Calu3 (cell line): ENCODE measurements around the gene RHOBTB1. TPM values are rescaled to one million over a fixed set of nuclear protein-coding genes. Genes with fewer than 3 reads are reported as not detected.

Experiments
- BruUV-seq: library from RNA; stranded (reverse); fragments of 400-500 nt; replicated peaks from 2 replicates; lab custom pipeline; 2021; lab: Mats Ljungman, UMichigan
- CTCF ChIA-PET: fragments of 300-600 bp; sonication (Branson Sonifier 250); formaldehyde crosslinking; loops from one replicate; lab custom pipeline; 2022; ENCODE audit warnings: antibody characterized with exemption; lab: Charles Lee
- DNase-seq: peaks from one replicate; pipeline ENCODE4 v3.0.0; 2022
- H3K27ac Mint-ChIP-seq: one replicate; pipeline ENCODE4 v1.8.0; 2022; ENCODE audit warnings: mixed read lengths; ENCODE audit not compliant: unreplicated experiment
- H3K27me3 Mint-ChIP-seq: one replicate; pipeline ENCODE4 v1.8.0; 2022; ENCODE audit warnings: mixed read lengths; ENCODE audit not compliant: unreplicated experiment
- H3K36me3 Mint-ChIP-seq: one replicate; pipeline ENCODE4 v1.8.0; 2022; ENCODE audit warnings: mild to moderate bottlenecking, moderate library complexity, mixed read lengths; ENCODE audit not compliant: insufficient read depth, unreplicated experiment
- H3K4me1 Mint-ChIP-seq: one replicate; pipeline ENCODE4 v1.8.0; 2022; ENCODE audit warnings: mild to moderate bottlenecking, low read depth, mixed read lengths; ENCODE audit not compliant: unreplicated experiment
- H3K4me3 Mint-ChIP-seq: one replicate; pipeline ENCODE4 v1.8.0; 2022; ENCODE audit warnings: mild to moderate bottlenecking, low read depth, moderate library complexity, mixed read lengths; ENCODE audit not compliant: unreplicated experiment
- H3K9me3 Mint-ChIP-seq: one replicate; pipeline ENCODE4 v1.8.0; 2022; ENCODE audit warnings: low read depth, mixed read lengths; ENCODE audit not compliant: unreplicated experiment
- intact Hi-C: fragments of 100-400 bp; cut with micrococcal nuclease; formaldehyde crosslinking; loops from one replicate; pipeline ENCODE4 v1.10.0; 2022; ENCODE audit not compliant: unreplicated experiment
- total RNA-seq: library from RNA; stranded (reverse); gene quantifications from 2 replicates; pipeline ENCODE4 v1.2.3, GENCODE V29; 2022
- TF ChIP-seq, protein P1 (sequence below): fragments of 200-600 bp; IDR thresholded peaks from one replicate; pipeline ENCODE4 v1.8.0; 2022; ENCODE audit warnings: antibody characterized with exemption; ENCODE audit not compliant: unreplicated experiment

The RHOBTB1 gene
- total RNA-seq, 1 experiment from 2014 or later = 9.8 TPM

- H3K4me1 Mint-ChIP-seq = peaks cover 68% of the 10 kb centered on the region
Measured at GRCh38 chr10:60978287-60979115, 34.5 kb upstream of the RHOBTB1 start.

GRCh38 chr10:60977161-60978122 lies 33.5 kb upstream of the RHOBTB1 start:
- H3K9me3 Mint-ChIP-seq = peaks cover 5% of the 10 kb centered on the region
- BruUV-seq = no TSS peak
- intact Hi-C loops = loop anchor here (1.0 to 5.0 kb wide), 3 partner anchors 13 to 305 kb away; no protein-coding TSS in a partner anchor
- H3K27me3 Mint-ChIP-seq = no peaks in the 10 kb centered on the region
- TF ChIP-seq, protein P1, sequence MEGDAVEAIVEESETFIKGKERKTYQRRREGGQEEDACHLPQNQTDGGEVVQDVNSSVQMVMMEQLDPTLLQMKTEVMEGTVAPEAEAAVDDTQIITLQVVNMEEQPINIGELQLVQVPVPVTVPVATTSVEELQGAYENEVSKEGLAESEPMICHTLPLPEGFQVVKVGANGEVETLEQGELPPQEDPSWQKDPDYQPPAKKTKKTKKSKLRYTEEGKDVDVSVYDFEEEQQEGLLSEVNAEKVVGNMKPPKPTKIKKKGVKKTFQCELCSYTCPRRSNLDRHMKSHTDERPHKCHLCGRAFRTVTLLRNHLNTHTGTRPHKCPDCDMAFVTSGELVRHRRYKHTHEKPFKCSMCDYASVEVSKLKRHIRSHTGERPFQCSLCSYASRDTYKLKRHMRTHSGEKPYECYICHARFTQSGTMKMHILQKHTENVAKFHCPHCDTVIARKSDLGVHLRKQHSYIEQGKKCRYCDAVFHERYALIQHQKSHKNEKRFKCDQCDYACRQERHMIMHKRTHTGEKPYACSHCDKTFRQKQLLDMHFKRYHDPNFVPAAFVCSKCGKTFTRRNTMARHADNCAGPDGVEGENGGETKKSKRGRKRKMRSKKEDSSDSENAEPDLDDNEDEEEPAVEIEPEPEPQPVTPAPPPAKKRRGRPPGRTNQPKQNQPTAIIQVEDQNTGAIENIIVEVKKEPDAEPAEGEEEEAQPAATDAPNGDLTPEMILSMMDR = no peak
- H3K4me3 Mint-ChIP-seq = peak overlapping the region; percentile 39
- H3K36me3 Mint-ChIP-seq = peaks cover 7% of the 10 kb centered on the region
- DNase-seq = no peak
- H3K4me1 Mint-ChIP-seq = peaks cover 68% of the 10 kb centered on the region
- H3K27ac Mint-ChIP-seq = peak overlapping the region; percentile 88
- CTCF ChIA-PET = interaction anchor here (1.4 kb wide), 1 partner anchor 13 kb away, joined by 7 read pairs; no protein-coding TSS in a partner anchor

More at GRCh38 chr10:60978287-60979115, 34.5 kb upstream of the RHOBTB1 start:
- Mint-ChIP-seq H3K36me3 (peaks cover 7% of the 10 kb centered on the region), H3K27ac (peak overlapping the region; percentile 88), H3K9me3 (peaks cover 5% of the 10 kb centered on the region), H3K4me3 (peak overlapping the region; percentile 39), H3K27me3 (no peaks in the 10 kb centered on the region)
- CTCF ChIA-PET = interaction anchor here (0.6 to 0.8 kb wide), 2 partner anchors 12 to 14 kb away, joined by 4 read pairs; no protein-coding TSS in a partner anchor
- peak; percentile 56 for DNase-seq
- intact Hi-C loops = loop anchor here (5.0 kb wide), 2 partner anchors 49 to 304 kb away; no protein-coding TSS in a partner anchor
- TF ChIP-seq, protein P1 = no peak
- BruUV-seq = no TSS peak

- BruUV-seq = no TSS peak
- H3K9me3 Mint-ChIP-seq = peaks cover 5% of the 10 kb centered on the region
- peak overlapping the region; percentile 88 for H3K27ac Mint-ChIP-seq
- no peak for DNase-seq
- no peaks in the 10 kb centered on the region for H3K27me3 Mint-ChIP-seq
- CTCF ChIA-PET = interaction anchor here (1.4 kb wide), 1 partner anchor 12 kb away, joined by 7 read pairs; no protein-coding TSS in a partner anchor
- intact Hi-C loops = loop anchor here (1.0 to 5.0 kb wide), 3 partner anchors 12 to 306 kb away; no protein-coding TSS in a partner anchor
- H3K36me3 Mint-ChIP-seq = peaks cover 7% of the 10 kb centered on the region
- H3K4me3 Mint-ChIP-seq = no peak overlapping the region
- peaks cover 68% of the 10 kb centered on the region for H3K4me1 Mint-ChIP-seq
- TF ChIP-seq, protein P1 = no peak
Measured at GRCh38 chr10:60976687-60977086, 32.7 kb upstream of the RHOBTB1 start.

- TF ChIP-seq, protein P1 = no peak
- Mint-ChIP-seq H3K27ac (peak overlapping the region; percentile 88), H3K4me1 (peaks cover 64% of the 10 kb centered on the region), H3K4me3 (no peak overlapping the region), H3K9me3 (peaks cover 5% of the 10 kb centered on the region), H3K36me3 (peaks cover 7% of the 10 kb centered on the region), H3K27me3 (no peaks in the 10 kb centered on the region)
- no peak for DNase-seq
- no TSS peak for BruUV-seq
- CTCF ChIA-PET = no interaction called here
- intact Hi-C loops = loop anchor here (5.0 kb wide), 2 partner anchors 52 to 307 kb away; no protein-coding TSS in a partner anchor
Measured at GRCh38 chr10:60975716-60976115, 31.7 kb upstream of the RHOBTB1 start.
